Stimulated activated naive CD4-positive, alpha-beta T cell treated with Interleukin-2 at 50 U/mL for 16 hours (primary cell): Measurements from ENCODE around the gene OR1L8.

Experiments
- DNase-seq: peaks from one replicate; lab custom pipeline; 2025; lab: John Stamatoyannopoulos, UW

The OR1L8 gene

DNA sequence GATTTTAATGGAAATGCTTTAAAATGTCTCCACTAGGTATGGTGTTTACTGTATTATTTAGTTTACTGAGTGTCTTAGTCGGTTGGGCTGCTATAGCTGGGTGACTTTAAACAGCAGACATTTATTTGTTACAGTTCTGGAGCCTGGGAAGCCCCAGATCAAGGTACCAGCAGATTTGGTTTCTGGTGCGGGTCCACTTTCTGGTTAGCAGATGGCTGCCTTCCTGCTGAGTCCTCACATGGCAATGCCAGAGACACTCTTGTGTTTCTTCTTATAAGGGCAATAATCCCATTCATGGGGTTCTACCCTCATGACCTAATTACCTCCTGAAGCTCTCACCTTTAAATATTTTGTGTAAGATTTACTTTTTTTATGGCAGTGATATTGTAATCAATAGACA is 65.0 kb downstream of the OR1L8 start:
- no peak for DNase-seq
